HEK293 (cell line): Measurements from ENCODE around the gene ADAMTSL5.

Experiments used
- WT1 ChIP-seq: fragments of 450-650 bp; formaldehyde crosslinking; IDR thresholded peaks from 2 replicates; pipeline ENCODE4 v1.5.1; 2016; ENCODE audit warnings: missing biosample characterization, missing genetic modification characterization
- ZBTB8A ChIP-seq: fragments of 450-650 bp; formaldehyde crosslinking; IDR thresholded peaks from 2 replicates; pipeline ENCODE4 v1.5.1; 2016; ENCODE audit warnings: missing biosample characterization, missing genetic modification characterization

DNA sequence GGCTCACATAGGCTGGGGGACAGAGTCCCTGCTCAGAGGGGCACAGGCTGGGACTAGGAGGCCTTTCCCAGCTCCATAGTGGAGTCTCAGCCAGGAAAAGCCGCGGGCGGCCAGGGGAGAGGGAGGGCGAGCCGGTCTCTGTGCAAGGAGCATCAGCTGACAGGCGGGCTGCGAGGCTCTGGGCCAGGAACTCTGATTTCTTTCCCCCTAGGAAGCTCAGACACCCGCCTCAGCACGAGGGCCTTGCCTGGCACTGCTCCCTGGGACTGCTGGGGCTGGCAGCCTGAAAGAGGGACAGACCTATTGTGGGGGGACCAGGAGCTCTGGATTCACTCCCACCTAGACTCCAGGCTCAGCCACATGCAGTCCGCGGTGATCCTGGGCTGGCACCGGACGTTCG, 8.8 kb upstream of the ADAMTSL5 start:
- TF ChIP-seq WT1 (tag by site-specific recombination): no peak
- no peak for TF ChIP-seq ZBTB8A (tag by site-specific recombination)
